PC-9 (cell line): ENCODE measurements around the gene EFCAB11. TPM values are rescaled to one million over a fixed set of nuclear protein-coding genes. Genes with fewer than 3 reads are reported as not detected.
A peak's percentile ranks its signal among the peaks of the same experiment; 100 is the strongest.

ENCODE experiments used
- Bru-seq: library from RNA; stranded (reverse); fragments of 400-500 nt; gene quantifications from one replicate; lab custom pipeline; 2021; lab: Mats Ljungman, UMichigan
- BruChase-seq, 2 experiments: library from RNA; stranded (reverse); fragments of 400-500 nt; gene quantifications; one replicate each; lab custom pipeline; 2021; lab: Mats Ljungman, UMichigan
- BruUV-seq: library from RNA; stranded (reverse); fragments of 400-500 nt; replicated peaks from 2 replicates; lab custom pipeline; 2021; lab: Mats Ljungman, UMichigan
- CTCF ChIA-PET: fragments of 300-600 bp; sonication (Branson Sonifier 250); formaldehyde crosslinking; loops from one replicate; lab custom pipeline; 2022; ENCODE audit warnings: antibody characterized with exemption; lab: Charles Lee
- POLR2A ChIA-PET: fragments of 300-600 bp; sonication (Branson Sonifier 250); formaldehyde crosslinking; loops from one replicate; lab custom pipeline; 2022; ENCODE audit warnings: antibody characterized with exemption; ENCODE audit not compliant: unreplicated experiment; lab: Charles Lee
- DNase-seq, 2 experiments: peaks; one replicate each; pipeline versions ENCODE4 v3.0.0 to v3.0.0-alpha.2; 2015 to 2022; ENCODE audit warnings: mixed read lengths in 1 of 2
- H2AFZ ChIP-seq: fragments of 200-600 bp; sonication (generic); 2 replicates; pipeline ENCODE4 v1.8.1; 2017; ENCODE audit warnings: antibody characterized with exemption
- H3F3A ChIP-seq: fragments of 200-600 bp; sonication (generic); 2 replicates; pipeline ENCODE4 v1.8.1; 2017; ENCODE audit warnings: antibody characterized with exemption, mild to moderate bottlenecking, low read depth; ENCODE audit not compliant: insufficient read depth
- H3K27ac ChIP-seq: fragments of 200-600 bp; sonication (generic); 2 replicates; pipeline ENCODE4 v1.6.1; 2016; ENCODE audit warnings: mixed run types
- H3K27me3 ChIP-seq: fragments of 200-600 bp; sonication (generic); 2 replicates; pipeline ENCODE4 v1.6.1; 2016; ENCODE audit warnings: low read depth, mixed run types; ENCODE audit not compliant: insufficient read depth
- H3K36me3 ChIP-seq: fragments of 200-600 bp; sonication (generic); 2 replicates; pipeline ENCODE4 v1.6.1; 2016; ENCODE audit warnings: low read depth, mixed run types
- H3K4me1 ChIP-seq: fragments of 200-600 bp; sonication (generic); replicated peaks from 2 replicates; pipeline ENCODE4 v1.6.1; 2016; ENCODE audit warnings: mixed run types; ENCODE audit not compliant: insufficient read depth
- H3K4me2 ChIP-seq: fragments of 200-600 bp; sonication (generic); 2 replicates; pipeline ENCODE4 v1.6.1; 2017; ENCODE audit warnings: mixed run types
- H3K4me3 ChIP-seq: fragments of 200-600 bp; sonication (generic); 2 replicates; pipeline ENCODE4 v1.6.1; 2016; ENCODE audit warnings: mixed run types
- H3K79me2 ChIP-seq: fragments of 200-600 bp; sonication (generic); 2 replicates; pipeline ENCODE4 v1.6.1; 2017; ENCODE audit warnings: low read depth, mixed run types
- H3K9me2 ChIP-seq: fragments of 200-600 bp; sonication (generic); 2 replicates; pipeline ENCODE4 v1.8.1; 2017; ENCODE audit warnings: mild to moderate bottlenecking; ENCODE audit not compliant: insufficient read depth
- H3K9me3 ChIP-seq: fragments of 200-600 bp; sonication (generic); 2 replicates; pipeline ENCODE4 v1.8.1; 2016; ENCODE audit warnings: low read depth; ENCODE audit not compliant: insufficient read depth
- H4K20me1 ChIP-seq: fragments of 200-600 bp; sonication (generic); 2 replicates; pipeline ENCODE4 v1.8.1; 2017; ENCODE audit not compliant: insufficient read depth
- CTCF ChIP-seq: fragments of 200-600 bp; sonication (generic); conservative IDR thresholded peaks from 2 replicates; pipeline ENCODE4 v1.6.1; 2017; ENCODE audit warnings: mixed run types, antibody characterized with exemption, mild to moderate bottlenecking, moderate library complexity
- EZH2 ChIP-seq: fragments of 200-600 bp; sonication (generic); IDR thresholded peaks from 2 replicates; pipeline ENCODE4 v1.8.0; 2017; ENCODE audit warnings: antibody characterized with exemption, low read depth
- intact Hi-C: fragments of 100-400 bp; cut with micrococcal nuclease; formaldehyde crosslinking; loops from one replicate; pipeline ENCODE4 v1.10.0; 2022; ENCODE audit not compliant: unreplicated experiment
- long read RNA-seq: library from polyadenylated mRNA; stranded (forward); transcript quantifications from one replicate; pipeline ENCODE4 v2.0.0, GENCODE V29; 2022
- total RNA-seq: library from RNA; stranded (reverse); gene quantifications from 2 replicates; pipeline ENCODE4 v1.2.3, GENCODE V29; 2021

The EFCAB11 gene
- total RNA-seq (8.4 and 10.3 TPM in 2 replicates), Bru-seq, nascent RNA (percentile 43 among the genes with signal in this experiment), BruChase-seq, experiment 1, labeled RNA remaining after a 2-hour chase (percentile 51 among the genes with signal in this experiment), BruChase-seq, experiment 2, labeled RNA remaining after a 6-hour chase (percentile 71 among the genes with signal in this experiment)
- long read RNA-seq, partial matches to known transcripts, result 0 of 6 reads
- long read RNA-seq, other reads (novel, unspliced or antisense), result 1 of 6 reads

GRCh38 chr14:89954070-89955021 is at the start of gene EFCAB11:
Gene EFCAB11 (minus strand): TSS chr14:89954730. CDS start chr14:89954660, 70 bp downstream.
- Histone ChIP-seq H3K4me2 (peak within 1 kb of the TSS; percentile 81), H3K4me1 (peaks cover 20% of the 10 kb centered on the region; the same call in 1 of the 2 replicates), H3K9me2 (no peaks in the 10 kb centered on the region), H2AFZ (peak within 1 kb of the TSS; percentile 94), H3F3A (peaks cover 9% of the 10 kb centered on the region; the same call in 1 of the 2 replicates), H3K27me3 (no peaks in the 10 kb centered on the region), H3K27ac (peak within 1 kb of the TSS; percentile 44), H3K36me3 (no peaks in the 10 kb centered on the region), H3K79me2 (peaks cover 21% of the 10 kb centered on the region), H3K4me3 (peak within 1 kb of the TSS; percentile 66), H4K20me1 (no peaks in the 10 kb centered on the region), H3K9me3 (no peaks in the 10 kb centered on the region)
- BruUV-seq, result TSS peak; percentile 59
- TF ChIP-seq EZH2 (no peak), CTCF (peak; percentile 38; the same call in 1 of the 2 replicates)
- CTCF ChIA-PET, result interaction anchor here (1.0 kb wide), 1 partner anchor 281 kb away, joined by 4 read pairs; no protein-coding TSS in a partner anchor
- POLR2A ChIA-PET, result no interaction called here
- intact Hi-C loops, result loop anchor here (10.0 kb wide), 1 partner anchor 800 kb away; no protein-coding TSS in a partner anchor
- peak; percentile 83 to 93 for DNase-seq

- Histone ChIP-seq H3K4me2 (no peak overlapping the region), H3K27ac (no peak overlapping the region), H3K9me3 (no peaks in the 10 kb centered on the region), H3K4me3 (no peak overlapping the region), H3F3A (no peaks in the 10 kb centered on the region), H2AFZ (no peak overlapping the region), H4K20me1 (no peaks in the 10 kb centered on the region), H3K27me3 (no peaks in the 10 kb centered on the region), H3K4me1 (no peaks in the 10 kb centered on the region), H3K36me3 (no peaks in the 10 kb centered on the region), H3K9me2 (no peaks in the 10 kb centered on the region), H3K79me2 (no peaks in the 10 kb centered on the region)
- TF ChIP-seq CTCF (no peak), EZH2 (no peak)
- CTCF ChIA-PET, result no interaction called here
- intact Hi-C loops, result no loop called here
- BruUV-seq, result no TSS peak
- no peak for DNase-seq
- POLR2A ChIA-PET, result no interaction called here
Measured at GRCh38 chr14:90003526-90004307, 49.2 kb upstream of the EFCAB11 start.

GRCh38 chr14:90000935-90001334 is 46.4 kb upstream of the EFCAB11 start:
- no peak overlapping the region for H3K4me3 ChIP-seq
- intact Hi-C loops, result no loop called here
- H2AFZ ChIP-seq, result no peak overlapping the region
- no peak for DNase-seq
- no TSS peak for BruUV-seq
- H3K27me3 ChIP-seq, result no peaks in the 10 kb centered on the region
- H3K9me2 ChIP-seq, result no peaks in the 10 kb centered on the region
- no peak overlapping the region for H3K4me2 ChIP-seq
- TF ChIP-seq CTCF, result no peak
- no peak for TF ChIP-seq EZH2
- no peaks in the 10 kb centered on the region for H3K36me3 ChIP-seq
- ChIA-PET CTCF (no interaction called here), POLR2A (no interaction called here)
- no peaks in the 10 kb centered on the region for H4K20me1 ChIP-seq
- H3K27ac ChIP-seq, result no peak overlapping the region
- no peaks in the 10 kb centered on the region for H3K4me1 ChIP-seq
- H3K79me2 ChIP-seq, result no peaks in the 10 kb centered on the region
- no peaks in the 10 kb centered on the region for H3K9me3 ChIP-seq
- no peaks in the 10 kb centered on the region for H3F3A ChIP-seq
